22Rv1 (cell line): ENCODE results near the gene WNK1.

ENCODE experiments used
- CTCF ChIP-seq: fragments of 450-650 bp; IDR thresholded peaks from 2 replicates; pipeline ENCODE4 v1.5.1; 2017; ENCODE audit warnings: mild to moderate bottlenecking
- ZFX ChIP-seq: fragments of 450-650 bp; IDR thresholded peaks from 2 replicates; pipeline ENCODE4 v1.6.1; 2017; ENCODE audit warnings: antibody characterized with exemption, borderline replicate concordance

- TF ChIP-seq CTCF (no peak), ZFX (no peak)
These were observed 193.8 kb downstream of the WNK1 start for GRCh38 chr12:946212-946611.
